Mesodermal cell (in vitro differentiated cells): ENCODE data around the gene GGT5.

Experiments
- H3K27ac ChIP-seq: 2 replicates; pipeline ENCODE4 v1.7.0; 2013; ENCODE audit warnings: mild to moderate bottlenecking, low read depth, low read length, moderate library complexity; ENCODE audit not compliant: severe bottlenecking
- H3K36me3 ChIP-seq: 2 replicates; pipeline ENCODE4 v1.7.1; 2013; ENCODE audit warnings: mild to moderate bottlenecking, low read length, moderate library complexity; ENCODE audit not compliant: control insufficient read depth, insufficient read depth
- H3K4me1 ChIP-seq: one replicate; pipeline ENCODE4 v1.7.1; 2013; ENCODE audit warnings: mild to moderate bottlenecking, low read length; ENCODE audit not compliant: insufficient read depth, control insufficient read depth, poor library complexity, severe bottlenecking
- H3K4me3 ChIP-seq: 2 replicates; pipeline ENCODE4 v1.7.0; 2013; ENCODE audit warnings: low read length, control low read depth, mild to moderate bottlenecking; ENCODE audit not compliant: insufficient read depth, poor library complexity, severe bottlenecking; ENCODE audit errors: extremely low read depth
- H3K9me3 ChIP-seq: 2 replicates; pipeline ENCODE4 v1.7.1; 2013; ENCODE audit warnings: mild to moderate bottlenecking, low read length, moderate library complexity; ENCODE audit not compliant: control insufficient read depth
- WGBS, 2 experiments: methylation state at CpG; one replicate each; pipeline ENCODE4 v1.1.5; 2013; ENCODE audit warnings: missing lambda C conversion rate in 2 of 2; ENCODE audit not compliant: insufficient coverage in 2 of 2; 5-methylcytosine and 5-hydroxymethylcytosine counted together

Gene GGT5

DNA sequence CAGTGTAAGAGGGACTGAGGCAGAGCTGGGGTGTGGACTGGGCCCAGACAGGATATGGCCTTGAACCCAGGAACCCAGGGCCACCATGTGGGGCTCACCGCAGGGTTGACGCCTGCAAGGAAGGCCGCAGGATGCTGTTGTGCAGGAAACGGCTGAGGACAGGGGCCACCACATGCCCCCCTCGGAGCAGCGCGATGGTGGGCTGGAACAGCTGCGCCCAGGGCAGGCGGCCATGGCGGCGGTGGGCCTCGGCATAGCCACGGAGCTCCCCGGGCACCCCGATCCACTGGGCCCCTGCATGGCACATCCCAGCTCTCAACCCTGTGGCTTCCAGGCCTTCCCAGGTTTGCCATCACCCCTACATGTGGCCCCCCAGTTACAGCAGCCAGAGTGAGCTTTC, 12.2 kb downstream of the GGT5 start:
- Histone ChIP-seq H3K4me1 (no peaks in the 10 kb centered on the region), H3K27ac (no peak overlapping the region), H3K9me3 (no peaks in the 10 kb centered on the region), H3K36me3 (no peaks in the 10 kb centered on the region), H3K4me3 (no peak overlapping the region)
- 96 to 98% methylated on average over 15 of the region's 15 CpGs for WGBS, 2 experiments

DNA sequence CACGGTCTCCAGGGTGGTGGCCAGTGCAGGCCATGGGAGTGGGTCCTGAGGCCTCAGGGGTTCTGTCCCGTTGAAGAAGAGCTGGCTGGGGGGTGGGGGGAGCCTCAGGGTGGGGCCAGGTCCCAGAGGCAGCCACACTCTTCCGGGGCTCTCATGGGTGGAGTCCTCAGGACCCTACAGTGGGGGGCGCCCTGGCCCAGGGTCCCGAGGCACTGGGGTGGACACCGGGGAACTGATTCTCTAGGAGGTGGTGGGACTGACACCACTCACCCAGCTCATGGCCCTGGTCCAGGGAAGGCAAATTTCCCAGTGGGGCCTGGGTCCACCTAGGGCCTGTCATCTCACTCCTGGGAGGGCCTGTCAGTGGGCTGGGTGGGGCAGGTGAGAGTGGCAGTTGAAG, 12.8 kb downstream of the GGT5 start:
- H3K27ac ChIP-seq, result no peak overlapping the region
- H3K9me3 ChIP-seq, result no peaks in the 10 kb centered on the region
- H3K4me3 ChIP-seq, result no peak overlapping the region
- WGBS, 2 experiments, result 93 to 100% methylated on average over 2 to 5 of the region's 6 CpGs
- H3K36me3 ChIP-seq, result no peaks in the 10 kb centered on the region
- H3K4me1 ChIP-seq, result no peaks in the 10 kb centered on the region

GRCh38 chr22:24231706-24232105, 13.2 kb downstream of the GGT5 start:
- no peaks in the 10 kb centered on the region for H3K9me3 ChIP-seq
- H3K36me3 ChIP-seq, result no peaks in the 10 kb centered on the region
- no peak overlapping the region for H3K4me3 ChIP-seq
- no peaks in the 10 kb centered on the region for H3K4me1 ChIP-seq
- no peak overlapping the region for H3K27ac ChIP-seq
- 95 to 100% methylated on average over 4 to 8 of the region's 9 CpGs for WGBS, 2 experiments

GRCh38 chr22:24230911-24231656, 13.8 kb downstream of the GGT5 start:
- no peaks in the 10 kb centered on the region for H3K9me3 ChIP-seq
- no peak overlapping the region for H3K4me3 ChIP-seq
- H3K27ac ChIP-seq, result no peak overlapping the region
- no peaks in the 10 kb centered on the region for H3K4me1 ChIP-seq
- WGBS, 2 experiments, result 52 to 69% methylated on average over 9 to 14 of the region's 18 CpGs
- no peaks in the 10 kb centered on the region for H3K36me3 ChIP-seq

- Histone ChIP-seq H3K9me3 (peaks cover 9% of the 10 kb centered on the region), H3K4me3 (no peak overlapping the region), H3K27ac (no peak overlapping the region), H3K36me3 (no peaks in the 10 kb centered on the region), H3K4me1 (peaks cover 4% of the 10 kb centered on the region)
- 91 to 95% methylated on average over 8 to 10 of the region's 14 CpGs for WGBS, 2 experiments
Observed at GRCh38 chr22:24225951-24226350, 18.9 kb downstream of the GGT5 start.

DNA sequence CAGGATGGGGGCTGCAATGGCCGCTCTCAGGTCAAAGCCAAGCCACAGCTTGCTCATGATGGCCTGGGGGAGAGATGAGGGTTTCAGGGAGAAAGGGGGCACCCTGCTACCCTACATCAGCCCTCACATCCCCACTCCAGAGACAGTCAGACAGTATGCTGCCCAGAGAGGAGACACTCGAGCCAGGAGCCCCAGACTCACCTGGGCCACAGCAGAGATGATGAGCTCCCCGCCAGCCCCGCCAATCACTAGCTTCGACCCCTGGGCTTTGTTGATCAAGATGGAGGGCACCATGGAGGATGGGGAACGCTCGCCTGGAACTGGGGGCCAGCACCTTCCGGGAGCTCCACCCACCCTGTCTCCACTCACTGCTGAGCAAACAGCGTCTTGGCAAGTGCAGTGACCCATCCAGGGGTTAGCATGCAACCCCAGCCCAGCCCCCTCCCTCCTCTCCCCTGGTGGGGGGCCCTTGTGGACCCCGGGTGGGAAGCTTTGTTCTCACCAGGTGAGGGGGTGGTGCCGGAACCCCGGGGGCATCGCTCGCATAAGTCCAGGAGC, 19.8 kb downstream of the GGT5 start:
- 85 to 89% methylated on average over 9 to 10 of the region's 14 CpGs for WGBS, 2 experiments
- H3K4me3 ChIP-seq, result no peak overlapping the region
- peaks cover 9% of the 10 kb centered on the region for H3K9me3 ChIP-seq
- no peak overlapping the region for H3K27ac ChIP-seq
- H3K4me1 ChIP-seq, result peaks cover 4% of the 10 kb centered on the region
- H3K36me3 ChIP-seq, result no peaks in the 10 kb centered on the region

DNA sequence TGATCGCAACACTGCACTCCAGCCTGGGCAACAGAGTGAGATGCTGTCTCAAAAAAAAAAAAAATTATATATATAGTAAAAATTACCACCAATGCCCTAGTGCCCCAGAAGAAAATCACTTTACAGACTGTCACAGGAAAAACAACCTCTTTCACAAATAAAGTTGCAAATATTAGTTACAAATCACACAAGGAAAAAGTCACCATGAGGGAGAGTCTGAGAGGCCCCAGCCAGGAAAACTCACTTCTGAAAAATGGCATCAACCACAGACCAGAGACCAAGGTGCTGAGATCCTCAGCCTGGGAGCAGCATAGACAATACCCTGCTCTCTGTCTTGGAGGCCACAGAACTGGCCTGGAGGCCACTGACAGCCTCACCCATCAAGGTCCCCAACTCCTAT, 20.4 kb downstream of the GGT5 start:
- Histone ChIP-seq H3K36me3 (no peaks in the 10 kb centered on the region), H3K4me1 (peaks cover 4% of the 10 kb centered on the region), H3K9me3 (peaks cover 9% of the 10 kb centered on the region), H3K4me3 (no peak overlapping the region), H3K27ac (no peak overlapping the region)
- no CpG with 5 or more reads among the region's 1 CpG for WGBS, 2 experiments

DNA sequence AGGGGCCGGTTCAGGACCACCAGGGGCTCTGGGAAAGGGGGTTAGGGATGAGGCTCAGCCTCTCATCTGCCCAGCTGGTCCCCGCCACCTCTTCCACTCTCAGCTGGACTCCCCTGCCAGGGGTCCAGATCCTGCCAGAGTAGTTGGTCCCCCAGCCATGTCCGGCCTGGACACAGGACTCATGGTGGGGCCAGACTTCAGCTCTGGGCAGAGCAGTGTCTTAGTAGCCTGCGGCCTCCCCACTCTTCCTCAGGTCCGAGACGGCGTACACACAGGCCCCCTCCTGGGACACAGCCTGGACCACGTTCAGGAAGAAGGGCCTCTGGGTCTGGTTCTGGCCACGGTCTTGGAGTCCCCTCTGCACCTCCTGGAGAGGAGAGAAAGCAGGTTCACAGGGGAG, 25.1 kb downstream of the GGT5 start:
- Histone ChIP-seq H3K36me3 (no peaks in the 10 kb centered on the region), H3K4me1 (peaks cover 4% of the 10 kb centered on the region), H3K27ac (no peak overlapping the region), H3K9me3 (peaks cover 4% of the 10 kb centered on the region), H3K4me3 (no peak overlapping the region)
- WGBS, 2 experiments, result 93 to 95% methylated on average over 8 to 9 of the region's 9 CpGs

- Histone ChIP-seq H3K4me3 (no peak overlapping the region), H3K4me1 (peaks cover 2% of the 10 kb centered on the region), H3K9me3 (no peaks in the 10 kb centered on the region), H3K27ac (no peak overlapping the region), H3K36me3 (no peaks in the 10 kb centered on the region)
- WGBS, 2 experiments, result 93 to 100% methylated on average over 2 to 3 of the region's 3 CpGs
Observed at GRCh38 chr22:24217384-24217783, 27.5 kb downstream of the GGT5 start.

- Histone ChIP-seq H3K4me1 (peaks cover 4% of the 10 kb centered on the region), H3K27ac (no peak overlapping the region), H3K4me3 (no peak overlapping the region), H3K9me3 (no peaks in the 10 kb centered on the region), H3K36me3 (no peaks in the 10 kb centered on the region)
- WGBS, 2 experiments, result 92 to 94% methylated on average over 9 to 11 of the region's 12 CpGs
Observed at GRCh38 chr22:24216541-24217209, 28.2 kb downstream of the GGT5 start.
